Dermis blood vessel endothelial cell (primary cell): ENCODE measurements around the gene POLD3. TPM values are rescaled to one million over a fixed set of nuclear protein-coding genes. Genes with fewer than 3 reads are reported as not detected.

ENCODE experiments used
- DNase-seq: peaks from one replicate; pipeline ENCODE4 v3.0.0; 2010
- total RNA-seq: library from RNA; depleted of rRNA; stranded (reverse); fragments of >200 nt; gene quantifications from 2 replicates; pipeline ENCODE4 v1.2.3, GENCODE V29; 2014

The POLD3 gene
- total RNA-seq, 1 donor from 2014 or later: 13.8 TPM

DNA sequence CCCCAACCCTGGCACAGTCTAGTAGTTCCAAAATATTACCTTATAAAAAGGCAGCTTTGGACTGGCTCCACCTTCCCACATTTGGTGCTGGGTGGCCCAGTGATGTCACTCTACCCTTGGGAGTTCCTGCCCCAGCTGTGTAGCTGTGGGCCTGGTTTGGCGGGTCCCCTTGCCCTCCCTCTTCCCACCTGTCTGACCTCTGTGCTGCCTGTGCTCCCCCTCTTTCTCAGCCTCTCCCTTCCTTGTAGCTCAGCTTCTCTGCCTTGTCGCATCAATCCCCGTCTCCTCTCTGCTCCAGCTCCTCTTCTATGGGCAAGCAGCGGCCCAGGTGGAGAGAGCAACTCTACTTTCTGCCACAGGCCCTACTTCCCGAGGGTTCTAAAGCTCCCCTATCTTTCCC, 84.2 kb downstream of the POLD3 start:
- no peak for DNase-seq

GRCh38 chr11:74677131-74677530, 84.7 kb downstream of the POLD3 start:
- no peak for DNase-seq

- no peak for DNase-seq
Observed at GRCh38 chr11:74678041-74678440, 85.7 kb downstream of the POLD3 start.

DNA sequence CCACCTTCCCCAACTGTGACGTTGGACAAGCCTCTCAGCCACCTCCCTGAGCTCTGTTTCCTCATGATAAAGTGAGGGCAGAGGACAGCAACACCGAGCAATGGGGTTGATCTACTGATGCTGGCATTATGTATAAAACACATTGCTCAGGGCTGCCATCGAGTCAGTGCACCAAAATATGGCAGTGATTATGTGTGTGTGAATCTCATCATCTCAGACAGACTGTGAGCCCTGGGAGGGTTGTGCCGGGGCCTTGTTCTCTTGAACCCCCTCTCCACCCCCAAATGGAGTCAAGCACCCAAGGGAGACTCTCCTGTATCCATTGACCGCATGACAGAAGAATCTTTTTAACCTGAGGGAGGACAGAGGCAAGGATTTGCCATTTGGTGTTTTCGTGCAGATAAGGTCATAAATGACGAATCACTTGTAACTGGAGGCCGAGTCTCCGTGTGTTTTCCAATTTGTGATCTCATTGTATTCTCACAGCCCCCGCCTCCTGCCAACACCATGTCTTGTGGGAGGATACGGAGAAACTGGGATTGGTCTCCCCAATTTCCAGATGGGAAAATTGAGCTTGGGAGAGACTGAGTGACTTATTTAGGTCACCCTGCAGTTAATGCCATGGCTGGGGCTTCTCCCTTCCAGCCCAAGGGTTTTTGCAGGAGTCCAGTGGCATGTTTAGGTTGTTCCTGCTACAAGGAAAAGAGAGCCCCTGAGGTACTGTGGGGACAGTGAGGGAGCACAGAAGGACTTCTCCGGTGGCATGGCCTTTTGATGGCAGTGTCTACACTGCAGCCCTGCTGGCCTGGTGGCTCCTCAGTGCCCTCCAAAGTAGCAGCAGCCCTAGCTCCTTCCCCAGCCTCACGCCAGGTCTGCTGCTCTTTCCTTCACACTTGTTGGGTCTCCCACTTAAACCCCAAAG, 86.5 kb downstream of the POLD3 start:
- DNase-seq: no peak

GRCh38 chr11:74679513-74679865, 87.1 kb downstream of the POLD3 start:
- no peak for DNase-seq

DNA sequence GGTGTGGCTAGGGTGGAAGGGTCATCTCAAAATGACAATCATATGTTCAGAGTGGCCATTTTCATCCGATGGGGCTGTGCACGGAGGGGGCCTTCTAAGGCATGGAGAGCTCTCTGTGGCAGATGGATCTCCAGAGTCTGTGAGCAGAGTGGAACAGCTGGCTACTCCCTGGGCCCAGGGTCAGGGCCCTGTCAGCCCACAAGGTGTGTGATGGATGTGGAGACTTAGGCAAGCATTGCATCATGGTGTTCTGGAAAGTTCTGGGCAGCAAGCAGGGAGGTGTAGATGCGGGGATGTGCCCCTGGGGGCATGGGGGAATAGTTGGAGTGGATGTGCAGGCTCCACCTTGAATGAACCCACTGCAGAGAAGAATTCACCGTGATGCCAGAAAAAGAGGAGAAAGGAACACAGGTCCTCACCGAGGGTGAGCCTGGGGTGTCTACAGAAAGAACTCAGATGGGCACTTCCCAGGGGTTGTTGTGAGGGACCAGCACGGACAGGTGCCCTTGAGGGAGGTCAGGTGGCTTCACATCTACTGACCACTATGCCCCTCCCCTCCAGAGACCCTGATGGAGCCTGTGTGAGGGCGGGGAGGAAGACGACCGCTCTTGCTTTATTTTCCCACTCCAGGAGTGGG, 87.8 kb downstream of the POLD3 start:
- no peak for DNase-seq

GRCh38 chr11:74680703-74681531, 88.5 kb downstream of the POLD3 start:
- DNase-seq: no peak

DNA sequence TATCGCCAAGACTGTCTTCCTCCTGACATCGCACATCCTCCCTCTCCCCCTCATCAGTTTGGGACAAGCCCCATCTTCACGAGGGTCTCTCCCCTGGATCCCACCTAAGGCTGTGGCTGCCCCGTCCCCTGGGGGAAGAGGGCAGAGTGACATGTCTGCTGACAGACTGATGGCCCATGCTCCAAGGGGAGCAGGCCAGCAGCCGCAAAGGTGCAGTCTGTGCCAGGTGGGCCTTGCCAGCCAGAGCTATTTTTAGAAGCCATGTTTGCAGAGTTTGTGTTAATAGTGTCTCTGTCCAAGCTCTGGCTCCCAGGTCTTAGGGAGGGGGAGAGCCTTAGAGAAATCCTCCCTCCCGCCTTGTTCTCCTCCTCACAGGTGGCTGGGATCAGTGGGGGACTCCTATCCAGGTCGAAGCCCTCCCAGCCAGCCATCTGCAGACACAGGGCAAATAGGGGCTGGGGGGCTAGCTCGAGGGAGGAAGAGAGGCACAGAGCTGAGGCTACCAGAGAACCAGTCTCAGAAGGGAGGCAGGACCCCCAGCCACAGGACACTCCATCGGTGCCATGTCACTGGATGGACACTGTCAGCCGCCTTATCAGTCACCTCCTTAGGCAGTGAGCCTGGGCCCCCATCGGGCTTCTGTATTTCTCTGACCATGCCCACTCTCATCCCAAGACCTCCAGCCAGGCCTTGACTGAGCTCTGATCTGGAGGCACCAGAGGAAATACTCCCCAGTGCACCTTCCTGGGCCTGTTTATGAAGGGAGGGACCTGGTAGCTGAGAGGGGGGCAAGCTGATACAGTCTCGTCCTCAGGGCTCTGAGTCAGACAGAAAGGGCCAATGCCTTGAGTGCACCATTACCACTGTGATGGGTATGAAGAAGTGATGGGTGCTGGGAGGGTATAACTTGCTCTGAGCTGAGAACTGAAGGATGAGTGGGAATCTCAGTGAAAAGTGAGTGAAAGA, 89.6 kb downstream of the POLD3 start:
- no peak for DNase-seq

- no peak for DNase-seq
Observed at GRCh38 chr11:74682731-74683278, 90.4 kb downstream of the POLD3 start.

- DNase-seq: peak; percentile 41
Observed at GRCh38 chr11:74683279-74683871, 91.0 kb downstream of the POLD3 start.

DNA sequence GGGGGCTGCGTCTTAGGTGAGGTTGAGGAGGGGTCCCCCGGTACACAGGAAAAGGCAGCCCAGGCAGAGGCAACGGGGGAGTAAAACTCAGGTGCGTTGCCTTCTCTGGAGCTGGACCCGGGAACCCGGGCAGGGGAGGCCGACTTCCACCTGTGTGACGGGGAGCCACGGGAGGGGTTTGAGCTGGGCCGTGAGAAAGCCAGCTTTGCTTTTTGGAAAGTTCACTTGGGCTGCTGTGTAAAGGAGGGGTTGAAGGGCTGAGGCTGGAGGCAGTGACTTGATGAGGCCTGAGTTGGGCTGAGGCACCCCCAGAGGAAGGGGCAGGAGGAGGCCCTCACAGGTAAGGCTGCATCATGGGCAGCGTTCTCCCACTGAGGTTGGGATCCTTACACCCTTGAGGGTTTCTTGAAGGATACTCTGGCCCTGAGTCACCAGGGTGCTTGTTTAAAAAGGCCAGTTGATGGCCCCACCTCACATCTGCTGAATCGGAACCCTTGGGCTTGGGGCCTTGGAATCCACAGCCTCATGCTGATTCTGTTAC, 91.6 kb downstream of the POLD3 start:
- no peak for DNase-seq

GRCh38 chr11:74684661-74685060, 92.3 kb downstream of the POLD3 start:
- DNase-seq: no peak

- DNase-seq: no peak
Observed at GRCh38 chr11:74685338-74685737, 93.0 kb downstream of the POLD3 start.

DNA sequence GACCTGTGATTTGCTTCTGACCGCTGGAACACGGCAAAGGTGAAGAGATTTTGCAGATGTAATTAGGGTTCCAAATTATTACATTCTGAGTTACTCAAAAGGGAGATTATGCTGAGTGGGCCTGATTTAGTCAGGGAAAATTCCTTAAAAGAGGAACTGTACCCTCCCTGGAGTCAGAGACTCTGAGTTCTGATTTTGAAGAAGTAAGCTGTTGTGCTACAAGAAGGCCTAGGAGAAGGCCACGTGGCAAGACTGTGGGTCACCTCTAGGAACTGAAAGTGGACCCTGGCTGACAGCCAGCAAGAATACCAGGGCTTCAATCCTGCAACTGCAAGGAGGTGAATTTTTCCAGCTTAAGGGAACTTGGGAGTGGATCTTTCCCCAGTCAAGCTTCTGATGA, 93.5 kb downstream of the POLD3 start:
- DNase-seq: no peak

DNA sequence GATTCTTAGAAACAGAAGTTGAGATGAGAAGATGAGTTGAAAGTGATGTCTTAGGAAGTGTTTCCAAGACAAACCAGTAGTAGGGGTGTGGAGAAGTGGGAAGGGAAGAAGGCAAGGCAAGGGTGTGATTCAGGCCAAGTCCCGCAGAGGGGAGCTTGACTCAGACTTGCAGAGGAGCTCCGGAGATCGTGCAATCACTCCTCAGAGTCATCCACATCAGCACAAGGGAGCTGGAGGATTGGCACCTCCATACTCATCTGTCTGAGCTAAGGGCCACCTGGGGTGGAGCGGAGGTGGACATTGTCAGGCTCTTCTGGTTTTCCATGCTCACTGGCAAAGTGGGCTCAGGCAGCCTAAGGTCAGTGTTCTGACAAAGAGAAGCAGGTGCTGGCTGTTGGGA, 94.4 kb downstream of the POLD3 start:
- no peak for DNase-seq

DNA sequence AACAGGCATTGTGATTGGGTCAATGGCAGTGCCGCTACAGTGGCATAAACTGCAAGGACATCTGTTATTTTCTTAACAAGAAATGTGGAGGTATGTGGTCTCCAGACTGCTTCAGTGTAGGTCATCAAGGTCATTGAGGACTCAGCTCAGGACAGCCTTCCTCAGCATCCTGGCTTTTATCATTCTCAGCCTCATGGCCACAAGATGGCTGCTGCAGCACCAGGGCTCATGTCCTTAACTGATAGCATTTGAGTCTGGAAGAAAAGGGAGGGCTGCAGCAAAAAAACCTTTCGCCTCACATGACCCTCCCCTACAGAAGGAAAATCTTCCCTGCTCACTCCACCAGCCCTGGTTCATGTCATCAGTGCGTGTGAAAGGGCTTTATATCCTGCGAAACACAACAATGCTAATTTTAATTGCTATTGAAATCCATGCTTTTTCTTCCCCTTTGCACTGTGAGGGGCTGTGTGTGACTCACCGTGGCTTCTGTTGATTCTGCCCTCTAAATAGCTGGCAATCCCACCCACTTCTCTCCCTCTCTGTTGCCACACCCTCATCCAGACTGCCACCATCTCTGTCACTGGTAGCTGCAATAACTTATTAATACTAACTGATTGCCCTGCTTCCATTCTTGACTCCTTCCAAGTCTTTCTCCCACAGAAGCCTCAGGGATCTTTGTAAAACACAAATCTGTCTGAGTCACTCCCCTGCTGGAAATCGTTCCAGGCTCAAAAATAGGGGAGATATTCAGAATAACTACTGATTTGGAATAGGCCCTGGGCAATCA, 95.0 kb downstream of the POLD3 start:
- no peak for DNase-seq

DNA sequence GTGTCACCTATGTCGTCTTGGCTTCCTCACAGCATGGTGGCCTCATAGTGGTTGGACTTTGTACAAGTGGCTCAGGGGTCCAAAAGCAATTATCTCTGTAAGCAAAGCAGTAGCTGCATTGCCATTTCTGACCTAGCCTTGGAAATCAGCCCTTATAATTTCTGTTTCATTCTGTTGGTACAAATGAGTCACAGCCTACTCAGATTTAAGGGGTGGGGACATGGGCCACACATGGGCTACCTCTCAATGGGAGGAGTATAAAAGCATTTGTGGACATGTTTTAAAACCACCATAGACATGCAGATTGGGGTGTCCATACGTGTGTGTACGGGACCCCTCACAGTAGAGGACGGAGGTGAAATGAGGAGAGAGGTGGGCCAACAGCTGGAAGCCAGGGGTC, 97.3 kb downstream of the POLD3 start:
- no peak for DNase-seq

DNA sequence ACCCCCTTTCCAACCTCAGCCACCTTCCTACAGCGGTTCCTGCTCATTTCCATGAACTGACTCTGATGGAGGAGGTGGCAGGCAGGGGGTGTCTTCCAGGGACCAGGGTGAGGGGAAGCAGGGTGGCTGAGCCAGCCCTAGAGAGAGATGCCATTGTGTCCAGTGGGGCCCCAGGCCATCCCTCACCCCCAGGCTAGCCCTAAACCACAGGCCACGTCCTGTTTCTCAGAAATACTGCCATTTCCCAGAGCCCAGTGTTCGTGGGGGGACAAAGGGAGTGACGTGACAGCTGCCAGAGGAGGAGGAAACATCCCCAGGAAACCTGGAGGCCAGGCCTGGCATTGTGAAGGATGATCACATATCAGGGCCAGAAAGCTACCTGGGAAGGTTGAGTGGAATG, 99.4 kb downstream of the POLD3 start:
- no peak for DNase-seq
